Left lung (tissue), 10 donors: ENCODE results near the gene HIVEP2. TPM values are rescaled to one million over a fixed set of nuclear protein-coding genes. Genes with fewer than 3 reads are reported as not detected.
A peak's percentile ranks its signal among the peaks of the same experiment; 100 is the strongest.

Experiments
- ATAC-seq: fragments of 200-7000 bp; cut with Tn5 transposase; one replicate; pipeline ENCODE4 v1.9.1; 2020; ENCODE audit warnings: moderate library complexity
- DNase-seq, 4 donors: peaks; one replicate each; pipeline ENCODE4 v3.0.0-alpha.2; 2013 to 2020
- H3K27ac ChIP-seq, 2 donors: fragments of 200-600 bp; sonication (generic) in 1 of 2; one replicate each; pipeline versions ENCODE4 v1.5.0 to v1.8.0; 2020 to 2021
- H3K27me3 ChIP-seq, 2 donors: fragments of 200-600 bp; sonication (generic) in 1 of 2; one replicate each; pipeline versions ENCODE4 v1.5.0 to v1.8.0; 2020 to 2021
- H3K36me3 ChIP-seq, 2 donors: fragments of 200-600 bp; sonication (generic) in 1 of 2; one replicate each; pipeline versions ENCODE4 v1.5.0 to v1.8.0; 2020 to 2021
- H3K4me1 ChIP-seq, 2 donors: fragments of 200-600 bp; one replicate each; pipeline ENCODE4 v1.8.0; 2021
- H3K4me3 ChIP-seq, 2 donors: fragments of 200-600 bp; sonication (generic) in 1 of 2; one replicate each; pipeline versions ENCODE4 v1.5.0 to v1.8.0; 2020 to 2021; ENCODE audit warnings: mild to moderate bottlenecking in 1 of 2
- H3K9me3 ChIP-seq, 2 donors: fragments of 200-600 bp; sonication (generic) in 1 of 2; one replicate each; pipeline versions ENCODE4 v1.5.0 to v1.8.0; 2020 to 2021
- CTCF ChIP-seq, 2 donors: fragments of 200-600 bp; sonication (generic) in 1 of 2; IDR thresholded peaks; one replicate each; pipeline versions ENCODE4 v1.5.0 to v1.8.0; 2021; ENCODE audit warnings: antibody characterized with exemption in 2 of 2
- intact Hi-C, 2 donors: fragments of 100-400 bp; cut with DNase I; formaldehyde crosslinking; loops; one replicate each; pipeline versions ENCODE4 v1.11.2 to v1.14.2; 2022
- polyA plus RNA-seq, 6 donors: library from polyadenylated mRNA; unstranded; fragments of 120-200 nt; gene quantifications; one replicate each; pipeline ENCODE4 v1.2.1, GENCODE V29; 2013; ENCODE audit not compliant: insufficient read length in 6 of 6
- total RNA-seq, 2 donors: library from RNA; stranded (reverse); fragmentation: NEBNext Ultra II Directional; extraction: Animal tissue kit (Norgen Biotek cat#: 25700); gene quantifications; one replicate each; pipeline ENCODE4 v1.2.1, GENCODE V29; 2021
- donor health status: DM: no; HTN: yes; CAD: no.
- donor health status: DM: no; HTN: no; CAD: no.

HIVEP2 gene
- total and polyA plus RNA-seq, 8 donors, result 11.5 to 16.6 (median 13.1) TPM

- no peaks in the 10 kb centered on the region for H3K27me3 ChIP-seq
- no peak overlapping the region for H3K27ac ChIP-seq
- DNase-seq, result no peak
- H3K36me3 ChIP-seq, result no peaks in the 10 kb centered on the region
- TF ChIP-seq CTCF (IDR thresholded peaks at IDR 0.05), result no peak
- peaks cover 3 to 40% of the 10 kb centered on the region in 2 donors for H3K4me1 ChIP-seq
- intact Hi-C loops, result no loop called here
- no peak overlapping the region for H3K4me3 ChIP-seq
- H3K9me3 ChIP-seq, result no peaks in the 10 kb centered on the region
- ATAC-seq, result no peak
Observed at GRCh38 chr6:142725024-142725770, 219.8 kb downstream of the HIVEP2 start.

- H3K36me3 ChIP-seq, result no peaks in the 10 kb centered on the region
- no peaks in the 10 kb centered on the region for H3K27me3 ChIP-seq
- no peak for TF ChIP-seq CTCF (IDR thresholded peaks at IDR 0.05)
- no peak overlapping the region for H3K27ac ChIP-seq
- intact Hi-C loops, result no loop called here
- H3K9me3 ChIP-seq, result peaks cover 0 to 13% of the 10 kb centered on the region in 2 donors
- H3K4me1 ChIP-seq, result peaks cover 0 to 24% of the 10 kb centered on the region in 2 donors
- ATAC-seq (no peak), DNase-seq (no peak)
- no peak overlapping the region for H3K4me3 ChIP-seq
Observed at GRCh38 chr6:142722841-142723240, 222.1 kb downstream of the HIVEP2 start.

GRCh38 chr6:142722012-142722411 lies 223.0 kb downstream of the HIVEP2 start:
- no peak for TF ChIP-seq CTCF (IDR thresholded peaks at IDR 0.05)
- H3K4me1 ChIP-seq, result peaks cover 0 to 24% of the 10 kb centered on the region in 2 donors
- H3K4me3 ChIP-seq, result no peak overlapping the region
- peak overlapping the region in 1 of 2 donors; percentile 15 for H3K27ac ChIP-seq
- peaks cover 0 to 13% of the 10 kb centered on the region in 2 donors for H3K9me3 ChIP-seq
- peak; percentile 19 for ATAC-seq
- DNase-seq, result no peak
- H3K36me3 ChIP-seq, result no peaks in the 10 kb centered on the region
- intact Hi-C loops, result no loop called here
- no peaks in the 10 kb centered on the region for H3K27me3 ChIP-seq

- intact Hi-C loops, result no loop called here
- TF ChIP-seq CTCF (IDR thresholded peaks at IDR 0.05), result no peak
- Histone ChIP-seq H3K4me3 (no peak overlapping the region), H3K4me1 (peaks cover 0 to 24% of the 10 kb centered on the region in 2 donors), H3K36me3 (no peaks in the 10 kb centered on the region), H3K27ac (peak overlapping the region in 1 of 2 donors; percentile 15), H3K9me3 (peaks cover 0 to 13% of the 10 kb centered on the region in 2 donors), H3K27me3 (no peaks in the 10 kb centered on the region)
- ATAC-seq (no peak), DNase-seq (no peak)
Observed at GRCh38 chr6:142721215-142721920, 223.6 kb downstream of the HIVEP2 start.

- H3K27me3 ChIP-seq, result no peaks in the 10 kb centered on the region
- H3K36me3 ChIP-seq, result no peaks in the 10 kb centered on the region
- H3K4me3 ChIP-seq, result no peak overlapping the region
- ATAC-seq (no peak), DNase-seq (no peak)
- peaks cover 0 to 25% of the 10 kb centered on the region in 2 donors for H3K4me1 ChIP-seq
- no peak overlapping the region for H3K27ac ChIP-seq
- intact Hi-C loops, result no loop called here
- no peak for TF ChIP-seq CTCF (IDR thresholded peaks at IDR 0.05)
- peaks cover 0 to 13% of the 10 kb centered on the region in 2 donors for H3K9me3 ChIP-seq
Observed at GRCh38 chr6:142718667-142719191, 226.2 kb downstream of the HIVEP2 start.
